ENCODE results near the gene EIF3F. TPM values are rescaled to one million over a fixed set of nuclear protein-coding genes. Genes with fewer than 3 reads are reported as not detected.

EIF3F gene
- total RNA-seq, 4 donors from 2014 or later: 335 to 691 (median 463) TPM

DNA sequence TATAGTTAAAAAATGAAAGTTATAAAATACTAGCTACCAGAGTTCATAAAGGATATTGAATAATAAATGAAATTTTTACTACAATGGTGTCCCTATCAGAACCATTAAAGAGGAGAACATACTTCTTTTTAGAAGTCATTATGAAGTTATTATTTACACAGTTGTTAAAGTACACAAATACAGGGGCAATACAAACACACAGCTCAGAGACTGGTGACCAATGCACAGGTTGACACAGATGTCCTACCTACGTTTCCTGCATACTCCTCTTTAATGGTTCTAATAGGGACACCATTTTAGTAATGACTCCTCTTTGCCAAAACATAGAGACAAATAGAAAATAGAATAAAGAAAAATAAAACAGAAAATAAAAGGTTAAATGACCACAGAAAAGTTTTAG lies 31.9 kb upstream of the EIF3F start:
- Histone ChIP-seq H3K27ac (no peak overlapping the region), H3K36me3 (no peaks in the 10 kb centered on the region), H3K4me3 (no peak overlapping the region), H3K9me3 (no peaks in the 10 kb centered on the region), H3K27me3 (no peaks in the 10 kb centered on the region), H3K4me1 (no peaks in the 10 kb centered on the region)
- DNase-seq (ENCODE audit: low spot score in 2 of 2): no peak
- TF ChIP-seq POLR2AphosphoS5 (IDR thresholded peaks at IDR 0.05): no peak
- TF ChIP-seq EP300 (IDR thresholded peaks at IDR 0.05): no peak
- 85% methylated on average over 1 of the region's 1 CpG for WGBS

DNA sequence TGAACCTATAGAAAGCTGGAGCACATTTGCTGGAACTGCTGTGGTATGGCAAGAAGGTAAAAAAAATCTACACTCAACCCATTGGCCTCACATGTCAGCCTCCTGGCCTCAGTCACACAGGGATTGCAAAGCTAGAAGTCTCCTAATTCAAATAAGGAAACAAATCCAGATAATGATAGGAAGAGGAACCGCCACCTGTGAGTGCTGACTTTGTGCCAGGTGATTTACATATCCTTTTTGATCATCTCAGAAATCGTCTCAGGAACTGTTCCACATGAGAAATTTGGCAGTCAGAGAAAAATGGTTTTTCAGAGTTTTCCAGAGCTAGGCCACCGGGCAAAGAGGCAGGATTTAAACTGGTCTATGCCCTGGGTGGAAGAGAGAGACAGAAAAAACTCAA lies 22.9 kb upstream of the EIF3F start:
- H3K27ac ChIP-seq: no peak overlapping the region
- 35% methylated on average over 3 of the region's 3 CpGs for WGBS
- no peaks in the 10 kb centered on the region for H3K36me3 ChIP-seq
- TF ChIP-seq, protein P1, sequence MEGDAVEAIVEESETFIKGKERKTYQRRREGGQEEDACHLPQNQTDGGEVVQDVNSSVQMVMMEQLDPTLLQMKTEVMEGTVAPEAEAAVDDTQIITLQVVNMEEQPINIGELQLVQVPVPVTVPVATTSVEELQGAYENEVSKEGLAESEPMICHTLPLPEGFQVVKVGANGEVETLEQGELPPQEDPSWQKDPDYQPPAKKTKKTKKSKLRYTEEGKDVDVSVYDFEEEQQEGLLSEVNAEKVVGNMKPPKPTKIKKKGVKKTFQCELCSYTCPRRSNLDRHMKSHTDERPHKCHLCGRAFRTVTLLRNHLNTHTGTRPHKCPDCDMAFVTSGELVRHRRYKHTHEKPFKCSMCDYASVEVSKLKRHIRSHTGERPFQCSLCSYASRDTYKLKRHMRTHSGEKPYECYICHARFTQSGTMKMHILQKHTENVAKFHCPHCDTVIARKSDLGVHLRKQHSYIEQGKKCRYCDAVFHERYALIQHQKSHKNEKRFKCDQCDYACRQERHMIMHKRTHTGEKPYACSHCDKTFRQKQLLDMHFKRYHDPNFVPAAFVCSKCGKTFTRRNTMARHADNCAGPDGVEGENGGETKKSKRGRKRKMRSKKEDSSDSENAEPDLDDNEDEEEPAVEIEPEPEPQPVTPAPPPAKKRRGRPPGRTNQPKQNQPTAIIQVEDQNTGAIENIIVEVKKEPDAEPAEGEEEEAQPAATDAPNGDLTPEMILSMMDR (IDR thresholded peaks at IDR 0.05): no peak
- no peak for TF ChIP-seq EP300 (IDR thresholded peaks at IDR 0.05)
- no peak for TF ChIP-seq POLR2A (IDR thresholded peaks at IDR 0.05)
- no peak for TF ChIP-seq POLR2AphosphoS5 (IDR thresholded peaks at IDR 0.05)
- no peaks in the 10 kb centered on the region for H3K27me3 ChIP-seq
- no peak for DNase-seq (ENCODE audit: low spot score in 2 of 2)
- no peaks in the 10 kb centered on the region for H3K4me1 ChIP-seq
- no peak overlapping the region for H3K4me3 ChIP-seq
- H3K9me3 ChIP-seq: no peaks in the 10 kb centered on the region

DNA sequence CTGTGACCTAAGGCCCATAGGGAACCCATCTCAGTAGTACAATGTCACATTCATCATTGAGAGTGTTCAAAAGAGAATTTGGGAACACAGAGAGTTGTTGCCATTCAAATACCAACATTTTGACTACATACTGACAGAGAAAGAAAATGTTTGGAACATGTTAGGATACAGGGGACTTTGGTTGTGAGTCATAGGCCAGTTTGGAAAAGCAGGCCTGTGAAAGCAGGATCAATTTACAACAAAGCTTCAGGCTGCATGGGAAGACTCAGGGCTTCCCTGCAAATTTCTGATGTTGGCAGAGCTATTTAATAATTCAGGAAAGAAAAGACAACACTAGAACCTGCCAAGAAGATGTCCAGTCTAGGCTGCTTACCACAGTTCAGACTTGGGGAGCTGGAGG lies 22.3 kb upstream of the EIF3F start:
- Histone ChIP-seq H3K36me3 (no peaks in the 10 kb centered on the region), H3K4me1 (no peaks in the 10 kb centered on the region), H3K4me3 (no peak overlapping the region), H3K27ac (no peak overlapping the region), H3K27me3 (no peaks in the 10 kb centered on the region), H3K9me3 (no peaks in the 10 kb centered on the region)
- DNase-seq (ENCODE audit: low spot score in 2 of 2): no peak
- TF ChIP-seq EP300 (IDR thresholded peaks at IDR 0.05): no peak
- no peak for TF ChIP-seq POLR2AphosphoS5 (IDR thresholded peaks at IDR 0.05)
- TF ChIP-seq, protein P1 (IDR thresholded peaks at IDR 0.05): no peak
- no peak for TF ChIP-seq POLR2A (IDR thresholded peaks at IDR 0.05)

DNA sequence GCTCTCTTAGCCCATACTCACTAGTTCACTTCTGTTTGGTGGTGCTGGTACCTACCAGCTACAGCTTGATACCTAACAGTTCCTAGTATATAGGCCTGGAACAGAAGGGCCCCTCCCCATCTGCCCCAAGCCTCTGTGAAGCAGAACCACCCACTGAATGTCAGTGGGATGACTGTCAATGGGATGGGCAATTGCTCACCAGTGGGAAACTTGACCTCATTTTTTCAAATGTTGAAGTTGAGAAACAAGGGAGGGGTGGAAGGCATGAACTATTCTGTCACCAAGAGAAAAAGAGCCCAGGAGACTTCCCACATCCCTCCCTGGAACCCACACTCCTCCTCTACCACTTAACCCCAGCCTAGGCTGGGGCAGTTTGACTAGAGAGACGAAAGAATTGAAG lies 21.8 kb upstream of the EIF3F start, which contains the start of gene NLRP10:
Gene NLRP10 (minus strand): TSS at position 62 of the 400 bp plus-strand sequence. CDS start 1,952 bp downstream, outside the sequence.
- H3K9me3 ChIP-seq: no peaks in the 10 kb centered on the region
- TF ChIP-seq EP300 (IDR thresholded peaks at IDR 0.05): no peak
- no peak for TF ChIP-seq POLR2AphosphoS5 (IDR thresholded peaks at IDR 0.05)
- TF ChIP-seq, protein P1 (IDR thresholded peaks at IDR 0.05): no peak
- TF ChIP-seq POLR2A (IDR thresholded peaks at IDR 0.05): no peak

DNA sequence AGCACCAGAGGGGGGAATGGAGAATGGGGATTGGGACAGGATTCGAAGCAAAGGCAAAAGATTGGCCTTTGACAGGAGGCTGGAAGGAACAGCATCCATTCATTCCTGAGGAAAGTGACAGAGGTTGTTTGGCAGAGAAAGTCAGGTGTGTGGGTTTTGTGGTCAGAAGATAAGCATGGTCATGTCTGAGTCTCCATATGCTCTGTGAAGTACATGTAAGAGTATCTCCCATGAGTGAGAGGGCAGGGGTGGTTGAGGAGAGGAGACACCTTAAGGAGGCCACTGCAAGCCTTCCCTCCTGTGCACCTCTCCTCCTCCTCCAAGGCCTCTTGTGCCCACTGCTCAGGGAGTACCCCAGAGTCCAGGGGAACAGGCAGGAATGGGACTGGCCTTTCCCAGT lies 20.0 kb upstream of the EIF3F start:
- no peak for DNase-seq (ENCODE audit: low spot score in 2 of 2)
- Histone ChIP-seq H3K4me1 (no peaks in the 10 kb centered on the region), H3K9me3 (no peaks in the 10 kb centered on the region), H3K36me3 (no peaks in the 10 kb centered on the region), H3K27ac (no peak overlapping the region), H3K4me3 (no peak overlapping the region), H3K27me3 (no peaks in the 10 kb centered on the region)
- WGBS: 75% methylated on average over 1 of the region's 1 CpG
- TF ChIP-seq, protein P1 (IDR thresholded peaks at IDR 0.05): no peak
- TF ChIP-seq POLR2A (IDR thresholded peaks at IDR 0.05) (no peak), EP300 (IDR thresholded peaks at IDR 0.05) (no peak), POLR2AphosphoS5 (IDR thresholded peaks at IDR 0.05) (no peak)

More for the DNA sequence above, 21.8 kb upstream of the EIF3F start, which contains the start of gene NLRP10:
- Histone ChIP-seq H3K4me1 (no peaks in the 10 kb centered on the region), H3K27ac (no peak within 1 kb of the TSS), H3K27me3 (no peaks in the 10 kb centered on the region), H3K36me3 (no peaks in the 10 kb centered on the region), H3K4me3 (no peak within 1 kb of the TSS)
- no peak for DNase-seq (ENCODE audit: low spot score in 2 of 2)
- WGBS: 93% methylated on average over 1 of the region's 1 CpG

DNA sequence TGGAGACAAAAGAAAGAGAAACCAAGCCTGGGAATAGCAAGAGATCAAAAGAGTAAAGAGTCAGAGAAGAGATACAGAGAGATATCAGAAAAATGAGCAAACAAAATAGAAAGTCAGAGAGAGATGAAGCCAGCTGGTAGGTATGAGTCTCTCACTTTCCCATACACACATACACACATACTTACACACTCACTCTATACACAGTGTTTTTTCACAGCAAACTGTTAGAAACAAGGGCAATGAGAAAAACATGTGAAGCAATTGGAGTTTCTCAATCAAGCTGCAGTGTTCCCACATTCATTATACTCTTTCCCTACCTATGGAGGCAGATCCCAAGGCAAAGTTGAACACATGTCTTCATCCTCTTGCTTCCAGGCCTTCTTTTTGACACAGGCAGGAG lies 19.3 kb upstream of the EIF3F start:
- TF ChIP-seq POLR2AphosphoS5 (IDR thresholded peaks at IDR 0.05) (no peak), POLR2A (IDR thresholded peaks at IDR 0.05) (no peak), EP300 (IDR thresholded peaks at IDR 0.05) (no peak)
- TF ChIP-seq, protein P1 (IDR thresholded peaks at IDR 0.05): no peak
- Histone ChIP-seq H3K27ac (no peak overlapping the region), H3K36me3 (no peaks in the 10 kb centered on the region), H3K9me3 (no peaks in the 10 kb centered on the region), H3K27me3 (no peaks in the 10 kb centered on the region), H3K4me1 (no peaks in the 10 kb centered on the region), H3K4me3 (no peak overlapping the region)
- DNase-seq (ENCODE audit: low spot score in 2 of 2): no peak

All from suprapubic skin (tissue), 4 donors.